C4-2B (cell line): ENCODE measurements around the gene SLC35D2.
A peak's percentile ranks its signal among the peaks of the same experiment; 100 is the strongest.

Experiments used
- ZFX ChIP-seq: fragments of 450-650 bp; IDR thresholded peaks from 2 replicates; pipeline ENCODE4 v1.6.1; 2017
- TF ChIP-seq, protein P1 (sequence below): fragments of 450-650 bp; conservative IDR thresholded peaks from 2 replicates; pipeline ENCODE4 v1.5.1; 2017; ENCODE audit warnings: mild to moderate bottlenecking

DNA sequence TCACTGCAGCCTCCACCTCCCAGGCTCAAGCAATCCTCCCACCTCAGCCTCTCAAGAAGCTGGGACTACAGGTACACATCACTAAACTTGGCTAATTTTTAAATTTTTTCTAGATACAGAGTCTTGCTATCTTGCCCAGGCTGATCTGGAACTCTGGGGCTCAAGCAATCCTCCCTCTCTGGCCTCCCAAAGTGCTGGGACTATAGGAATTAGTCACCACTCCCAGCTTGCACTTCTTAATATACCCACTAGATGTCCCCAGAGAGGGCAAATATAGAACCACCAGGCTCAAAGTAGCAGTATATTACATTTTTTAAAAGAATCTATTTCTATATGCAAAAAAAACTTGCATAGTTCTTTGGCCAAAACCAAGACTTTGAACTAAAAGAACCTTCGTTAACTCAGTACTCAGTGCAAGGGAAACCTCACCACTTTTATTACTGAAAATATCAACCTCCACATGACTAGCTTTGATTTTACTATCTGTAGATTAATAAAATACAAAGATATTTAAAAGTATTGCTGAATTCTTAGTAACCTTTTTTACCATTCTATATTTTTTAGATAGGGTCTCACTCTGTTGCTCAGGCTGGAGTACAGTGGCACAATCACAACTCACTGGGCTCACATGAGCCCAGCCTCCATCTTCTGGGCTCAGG lies 55.7 kb downstream of the SLC35D2 start:
- TF ChIP-seq, protein P1, sequence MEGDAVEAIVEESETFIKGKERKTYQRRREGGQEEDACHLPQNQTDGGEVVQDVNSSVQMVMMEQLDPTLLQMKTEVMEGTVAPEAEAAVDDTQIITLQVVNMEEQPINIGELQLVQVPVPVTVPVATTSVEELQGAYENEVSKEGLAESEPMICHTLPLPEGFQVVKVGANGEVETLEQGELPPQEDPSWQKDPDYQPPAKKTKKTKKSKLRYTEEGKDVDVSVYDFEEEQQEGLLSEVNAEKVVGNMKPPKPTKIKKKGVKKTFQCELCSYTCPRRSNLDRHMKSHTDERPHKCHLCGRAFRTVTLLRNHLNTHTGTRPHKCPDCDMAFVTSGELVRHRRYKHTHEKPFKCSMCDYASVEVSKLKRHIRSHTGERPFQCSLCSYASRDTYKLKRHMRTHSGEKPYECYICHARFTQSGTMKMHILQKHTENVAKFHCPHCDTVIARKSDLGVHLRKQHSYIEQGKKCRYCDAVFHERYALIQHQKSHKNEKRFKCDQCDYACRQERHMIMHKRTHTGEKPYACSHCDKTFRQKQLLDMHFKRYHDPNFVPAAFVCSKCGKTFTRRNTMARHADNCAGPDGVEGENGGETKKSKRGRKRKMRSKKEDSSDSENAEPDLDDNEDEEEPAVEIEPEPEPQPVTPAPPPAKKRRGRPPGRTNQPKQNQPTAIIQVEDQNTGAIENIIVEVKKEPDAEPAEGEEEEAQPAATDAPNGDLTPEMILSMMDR, result peak; percentile 93
- TF ChIP-seq ZFX, result no peak
